GM10248 (cell line): ENCODE measurements around the gene ZFHX2.
A peak's percentile ranks its signal among the peaks of the same experiment; 100 is the strongest.

Source experiments
- CTCF ChIA-PET: fragments of 300-600 bp; sonication (Branson Sonifier 250); formaldehyde crosslinking; extraction: SDS; loops from one replicate; lab custom pipeline; 2021; ENCODE audit warnings: antibody characterized with exemption; lab: Yijun Ruan, JAX
- POLR2A ChIA-PET: fragments of 350-650 bp; sonication (Branson Sonifier 250); formaldehyde crosslinking; extraction: SDS; loops from one replicate; lab custom pipeline; 2020; ENCODE audit warnings: antibody characterized with exemption; lab: Yijun Ruan, JAX
- DNase-seq: peaks from one replicate; pipeline ENCODE4 v3.0.0; 2012; ENCODE audit errors: extremely low spot score
- TF ChIP-seq, protein P1 (sequence below): IDR thresholded peaks from 2 replicates; pipeline ENCODE4 v1.5.1; 2012; ENCODE audit warnings: mild to moderate bottlenecking, low read depth; ENCODE audit errors: extremely low read depth, missing control alignments, control extremely low read depth

ZFHX2 gene

GRCh38 chr14:23478109-23478759 lies 73.3 kb downstream of the ZFHX2 start:
- TF ChIP-seq, protein P1, sequence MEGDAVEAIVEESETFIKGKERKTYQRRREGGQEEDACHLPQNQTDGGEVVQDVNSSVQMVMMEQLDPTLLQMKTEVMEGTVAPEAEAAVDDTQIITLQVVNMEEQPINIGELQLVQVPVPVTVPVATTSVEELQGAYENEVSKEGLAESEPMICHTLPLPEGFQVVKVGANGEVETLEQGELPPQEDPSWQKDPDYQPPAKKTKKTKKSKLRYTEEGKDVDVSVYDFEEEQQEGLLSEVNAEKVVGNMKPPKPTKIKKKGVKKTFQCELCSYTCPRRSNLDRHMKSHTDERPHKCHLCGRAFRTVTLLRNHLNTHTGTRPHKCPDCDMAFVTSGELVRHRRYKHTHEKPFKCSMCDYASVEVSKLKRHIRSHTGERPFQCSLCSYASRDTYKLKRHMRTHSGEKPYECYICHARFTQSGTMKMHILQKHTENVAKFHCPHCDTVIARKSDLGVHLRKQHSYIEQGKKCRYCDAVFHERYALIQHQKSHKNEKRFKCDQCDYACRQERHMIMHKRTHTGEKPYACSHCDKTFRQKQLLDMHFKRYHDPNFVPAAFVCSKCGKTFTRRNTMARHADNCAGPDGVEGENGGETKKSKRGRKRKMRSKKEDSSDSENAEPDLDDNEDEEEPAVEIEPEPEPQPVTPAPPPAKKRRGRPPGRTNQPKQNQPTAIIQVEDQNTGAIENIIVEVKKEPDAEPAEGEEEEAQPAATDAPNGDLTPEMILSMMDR, result peak; percentile 60
- POLR2A ChIA-PET, result interaction anchor here (0.5 to 0.7 kb wide), 2 partner anchors 82 to 100 kb away, joined by 3 read pairs; no protein-coding TSS in a partner anchor
- DNase-seq, result peak; percentile 50
- CTCF ChIA-PET, result interaction anchor here (0.6 to 14.1 kb wide), 32 partner anchors 8 to 612 kb away, joined by 3 to 497 read pairs (median 4); partner anchors contain the start of genes ACIN1, AP1G2, C14orf119 and PABPN1

GRCh38 chr14:23470947-23471346 lies 80.6 kb downstream of the ZFHX2 start:
- ChIA-PET CTCF (interaction anchor here (1.1 to 3.1 kb wide), 4 partner anchors 9 to 161 kb away, joined by 3 to 24 read pairs (median 5); no protein-coding TSS in a partner anchor), POLR2A (no interaction called here)
- TF ChIP-seq, protein P1, result no peak
- DNase-seq, result no peak
